HG02623 (cell line): ENCODE results near the gene KLRC3.
"Not testable (repeated sequence)": the region's sequence is repeated elsewhere in the genome, so short reads cannot be mapped to it uniquely, and the experiment has no call there.

ENCODE experiments used
- ATAC-seq: cut with Tn5 transposase; IDR thresholded peaks from one replicate; pipeline ENCODE4 v1.9.1; 2021; ENCODE audit warnings: moderate library complexity; ENCODE audit not compliant: unreplicated experiment

KLRC3 gene

DNA sequence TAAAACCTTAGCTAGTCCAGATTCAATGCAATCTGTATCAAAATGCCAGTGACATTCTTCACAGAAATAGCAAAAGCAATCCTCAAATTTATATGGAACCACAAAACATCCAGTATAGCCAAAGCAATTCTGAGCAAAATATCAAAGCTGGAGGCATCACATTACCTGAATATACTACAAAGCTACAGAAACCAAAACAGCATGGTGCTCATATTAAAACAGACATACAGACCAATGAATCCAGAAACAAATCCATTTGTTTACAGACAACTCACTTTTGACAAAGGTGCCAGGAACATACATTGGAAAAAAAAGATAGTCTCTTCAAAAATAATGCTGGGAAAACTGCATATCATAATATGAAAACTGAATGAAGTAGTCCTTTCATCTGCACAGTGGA lies 15.6 kb downstream of the KLRC3 start:
- ATAC-seq: no peak

DNA sequence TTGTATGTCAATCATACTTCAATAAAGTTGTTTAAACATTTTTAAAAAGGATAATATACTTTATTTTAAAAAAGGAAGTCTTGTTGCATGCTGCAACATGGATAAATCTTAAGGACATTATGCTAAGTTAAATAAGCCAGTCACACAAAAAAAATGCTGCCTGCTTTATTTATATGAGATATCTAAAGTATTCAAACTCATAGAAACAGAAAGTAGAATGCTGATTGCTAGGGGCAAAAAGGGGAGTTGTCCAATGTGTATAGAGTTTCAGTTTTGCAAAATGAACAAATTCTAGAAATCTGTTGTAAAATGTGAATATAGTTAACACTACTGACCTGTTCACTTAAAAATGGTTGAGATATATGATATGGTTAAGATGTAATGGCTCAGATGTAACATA lies 19.6 kb downstream of the KLRC3 start:
- ATAC-seq: no peak

DNA sequence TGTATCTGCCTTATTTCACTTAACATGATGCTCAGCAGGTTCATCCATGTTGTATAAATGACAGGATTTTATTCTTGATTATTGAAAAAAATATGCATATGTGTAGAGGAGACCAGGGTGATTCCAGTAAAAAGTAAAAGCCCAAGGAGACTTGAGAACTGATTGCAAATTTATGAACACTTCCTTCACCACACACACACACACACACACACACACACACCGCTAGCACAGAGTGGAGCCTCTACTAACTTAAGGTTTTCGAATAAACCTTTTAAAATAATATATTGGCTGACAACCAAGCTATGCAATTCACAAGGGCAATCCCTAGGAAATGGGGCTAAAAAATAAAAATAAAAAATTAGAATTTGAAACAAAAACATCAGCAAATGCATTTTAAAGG lies 22.2 kb downstream of the KLRC3 start:
- ATAC-seq: no peak

DNA sequence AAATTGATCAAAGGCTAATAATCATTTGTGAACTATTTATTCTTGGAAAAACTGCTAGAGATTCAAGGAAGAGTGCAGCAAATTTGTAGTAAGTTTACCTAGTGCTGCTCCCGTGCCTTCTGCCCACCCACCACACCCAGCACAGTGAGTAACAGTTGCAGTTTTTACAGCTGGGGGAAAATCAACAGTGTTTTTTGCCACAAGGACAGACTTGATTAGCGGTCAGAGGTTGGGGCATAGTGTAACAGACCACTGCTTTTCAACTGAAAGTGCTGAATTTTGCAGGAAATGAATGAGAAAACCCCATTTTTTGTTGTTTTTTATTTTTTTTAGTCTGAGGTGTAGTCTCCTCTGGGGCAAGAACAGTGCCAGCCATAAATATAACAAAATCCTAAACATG lies 23.1 kb downstream of the KLRC3 start:
- no peak for ATAC-seq

DNA sequence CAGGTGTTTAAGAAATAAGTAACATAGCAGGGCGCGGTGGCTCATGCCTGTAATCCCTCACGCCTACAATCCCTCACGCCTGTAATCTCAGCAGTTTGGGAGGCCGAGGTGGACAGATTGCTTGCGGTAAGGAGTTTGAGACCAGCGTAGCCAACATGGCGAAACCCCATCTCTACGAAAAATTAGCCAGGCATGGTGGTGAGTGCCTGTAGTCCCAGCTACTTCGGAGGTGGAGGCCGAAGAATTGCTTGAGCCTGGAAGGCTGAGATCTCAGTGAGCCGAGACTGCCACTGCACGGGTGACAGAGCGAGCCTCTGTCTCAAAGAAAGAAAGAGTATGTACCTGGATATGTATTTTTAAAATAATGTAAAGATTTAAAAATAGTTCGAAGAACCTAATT lies 24.2 kb downstream of the KLRC3 start:
- not testable (repeated sequence) for ATAC-seq

DNA sequence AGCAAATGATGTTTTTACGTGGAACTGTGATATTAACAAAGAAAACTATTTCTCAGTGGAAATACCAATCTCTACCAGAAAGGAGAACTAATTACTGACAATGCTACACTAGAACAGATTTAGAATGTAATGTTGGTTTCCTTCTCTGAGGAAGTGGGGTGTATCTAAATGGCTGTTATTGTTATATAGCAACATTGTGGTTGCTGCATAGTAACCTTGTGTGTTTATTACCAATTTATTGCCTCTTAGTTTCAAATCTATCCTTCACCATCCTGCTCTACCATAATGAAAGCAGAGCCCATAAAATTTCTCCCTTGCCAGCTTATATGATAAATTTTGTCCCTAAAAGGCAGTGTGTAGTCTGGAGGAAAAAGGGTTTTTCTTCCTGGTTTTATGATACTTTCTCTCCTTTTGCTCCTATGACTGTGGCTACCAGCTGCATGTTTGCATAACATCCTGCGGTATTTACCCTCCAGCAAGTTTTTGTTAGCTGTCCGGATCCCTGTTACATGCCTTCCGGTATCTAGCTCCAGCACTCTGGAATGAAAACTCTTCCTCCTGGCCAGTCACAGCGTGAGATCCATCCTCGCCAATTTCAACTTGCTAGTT lies 24.9 kb downstream of the KLRC3 start:
- ATAC-seq: peak; percentile 80

DNA sequence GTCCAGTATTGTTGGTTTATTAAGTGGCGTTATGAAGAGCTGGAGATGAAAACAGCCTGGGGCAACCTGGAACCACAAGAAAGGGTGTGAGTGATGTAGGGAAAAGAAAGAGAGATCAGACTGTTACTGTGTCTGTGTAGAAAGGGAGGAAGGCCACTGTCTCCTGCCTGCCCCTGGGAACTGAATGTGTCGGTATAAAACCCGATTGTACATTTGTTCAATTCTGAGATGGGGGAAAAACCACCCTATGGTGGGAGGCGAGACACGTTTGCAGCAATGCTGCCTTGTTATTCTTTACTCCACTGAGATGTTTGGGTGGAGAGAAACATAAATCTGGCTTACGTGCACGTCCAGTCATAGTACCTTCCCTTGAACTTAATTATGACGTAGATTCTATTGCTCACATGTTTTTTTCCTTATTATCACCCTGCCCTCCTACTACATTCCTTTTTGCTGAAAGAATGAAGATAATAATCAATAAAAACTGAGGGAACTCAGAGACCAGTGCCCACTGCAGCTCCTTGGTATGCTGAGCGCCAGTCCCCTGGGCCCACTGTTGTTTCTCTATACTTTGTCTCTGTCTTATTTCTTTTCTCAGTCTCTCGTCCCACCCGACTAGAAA lies 25.8 kb downstream of the KLRC3 start:
- not testable (repeated sequence) for ATAC-seq

DNA sequence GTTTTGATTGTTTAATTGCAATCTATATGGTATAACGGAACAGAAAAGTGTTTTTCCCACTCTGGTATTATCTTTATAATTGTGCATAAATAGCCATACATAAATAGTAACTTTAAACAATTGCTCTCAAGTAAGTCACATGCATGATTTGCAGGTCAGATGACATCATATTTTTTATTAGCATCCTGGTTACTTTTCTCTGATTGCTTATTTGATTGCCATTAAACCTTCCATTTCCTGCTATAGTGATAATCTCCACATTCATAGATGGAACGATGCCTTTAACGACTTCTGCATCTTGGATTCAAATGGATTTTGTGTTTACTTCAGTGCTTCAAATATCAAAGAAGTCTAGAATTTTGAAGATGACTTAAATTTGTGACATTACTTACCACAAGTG lies 27.1 kb downstream of the KLRC3 start:
- no peak for ATAC-seq

DNA sequence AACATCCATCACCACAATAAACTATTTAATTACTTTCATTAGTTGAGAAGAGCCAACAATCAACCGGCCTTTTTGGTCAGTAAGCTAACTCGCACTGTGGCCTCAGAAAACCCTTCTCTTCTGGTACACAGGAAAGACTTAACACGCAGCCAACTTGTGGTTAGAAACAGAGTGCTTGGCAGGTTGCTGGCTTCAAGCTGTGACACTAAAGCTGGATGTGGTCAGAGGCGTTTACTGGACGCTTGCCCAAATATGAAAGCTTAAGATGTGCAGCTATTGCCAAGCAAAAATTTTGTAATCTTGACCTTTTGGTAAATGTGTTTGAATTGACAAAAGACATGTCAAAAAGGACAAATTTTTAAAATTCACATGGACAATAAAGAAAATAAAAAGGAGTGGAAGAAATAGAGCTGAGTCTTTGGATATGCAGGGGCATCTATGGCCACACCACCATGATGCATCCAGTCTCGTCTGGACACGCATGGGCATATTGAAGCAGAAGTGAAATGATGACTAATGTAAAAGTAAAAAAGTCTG lies 27.9 kb downstream of the KLRC3 start:
- ATAC-seq: peak; percentile 57

DNA sequence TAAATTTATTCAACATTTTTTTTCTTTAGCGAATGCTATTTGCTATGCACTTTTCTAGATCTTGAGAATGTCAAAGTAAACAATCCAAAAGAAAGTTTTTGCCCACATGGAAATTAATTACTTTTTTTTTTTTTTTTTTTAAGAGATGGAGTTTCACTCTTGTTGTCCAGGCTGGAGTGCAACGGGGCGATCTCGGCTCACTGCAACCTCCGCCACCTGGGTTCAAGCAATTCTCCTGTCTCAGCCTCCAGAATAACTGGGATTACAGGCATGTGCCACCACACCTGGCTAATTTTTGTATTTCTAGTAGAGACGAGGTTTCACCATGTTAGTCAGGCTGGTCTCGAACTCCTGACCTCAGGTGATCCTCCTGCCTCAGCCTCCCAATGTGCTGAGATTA lies 29.4 kb downstream of the KLRC3 start:
- not testable (repeated sequence) for ATAC-seq

DNA sequence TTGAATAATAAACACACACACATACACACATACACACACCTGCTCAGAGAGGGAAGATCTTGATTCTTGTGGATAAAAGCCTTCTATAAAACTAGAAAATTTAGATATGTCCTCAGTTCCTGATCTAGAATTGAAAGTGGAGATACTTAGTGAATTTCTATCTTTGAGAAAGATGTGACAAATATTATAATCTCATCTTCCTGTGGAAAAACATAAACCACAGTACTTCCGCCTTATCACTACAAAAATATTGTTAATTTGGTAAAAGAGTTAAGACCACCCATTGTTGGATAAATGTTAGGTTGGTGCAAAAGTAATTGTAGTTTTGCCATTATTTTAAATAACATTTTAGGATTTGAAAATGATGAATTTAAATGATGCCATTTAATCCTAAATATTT lies 30.5 kb downstream of the KLRC3 start, which contains the start of gene KLRK1:
TSS of gene KLRK1 (minus strand) at position 138 of the 400 bp plus-strand sequence. CDS start 1,231 bp downstream, outside the sequence.
- ATAC-seq: no peak

DNA sequence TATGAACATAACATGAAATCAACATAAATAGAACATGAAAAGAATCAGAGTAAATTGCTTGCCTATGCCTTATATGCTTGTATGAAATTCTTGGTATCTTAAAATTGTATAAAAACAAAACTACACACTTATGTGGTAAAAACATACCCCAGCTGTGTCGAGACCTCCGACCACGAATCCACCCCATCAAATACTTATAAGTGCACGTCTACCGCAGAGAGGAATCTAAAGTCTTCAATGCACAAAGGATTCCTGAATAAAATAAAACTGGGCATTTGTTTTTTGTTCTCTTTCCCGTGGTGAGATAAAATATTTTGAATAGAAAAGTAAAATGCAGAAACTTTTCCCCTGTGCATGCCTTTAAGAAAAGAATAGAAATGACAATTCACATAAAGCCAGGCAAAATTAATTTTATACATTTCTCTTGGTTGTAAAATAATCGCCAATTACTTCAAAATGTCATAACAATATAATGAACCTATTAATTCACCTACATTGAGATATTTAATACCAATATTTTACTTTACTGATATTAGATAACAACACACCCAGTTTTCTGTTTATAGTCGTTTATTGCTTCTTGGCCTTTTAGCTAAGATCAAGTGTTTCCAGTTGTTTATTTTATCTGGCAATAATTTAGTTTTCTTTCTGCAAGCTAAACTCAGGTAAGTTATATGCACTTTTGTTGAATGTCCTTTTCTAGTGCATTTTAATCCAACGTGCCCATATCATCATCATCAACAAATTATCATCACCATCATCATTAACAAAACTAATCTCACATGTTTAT lies 31.6 kb downstream of the KLRC3 start:
- ATAC-seq: no peak

DNA sequence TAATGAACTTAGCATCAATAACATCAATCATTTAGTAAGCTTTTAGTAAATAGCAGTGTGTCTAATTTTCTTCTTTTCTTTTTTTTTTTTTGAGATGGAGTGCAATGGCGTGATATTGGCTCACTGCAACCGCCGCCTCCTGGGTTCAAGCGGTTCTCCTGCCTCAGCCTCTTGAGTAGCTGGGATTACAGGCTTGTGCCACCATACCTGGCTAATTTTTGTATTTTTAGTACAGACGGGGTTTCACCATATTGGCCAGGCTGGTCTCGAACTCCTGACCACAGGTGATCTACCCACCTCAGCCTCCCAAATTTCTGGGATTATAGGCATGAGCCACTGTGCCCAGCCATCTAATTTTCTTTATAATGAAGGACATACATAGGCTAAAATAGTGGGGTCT lies 32.9 kb downstream of the KLRC3 start:
- ATAC-seq: not testable (repeated sequence)

DNA sequence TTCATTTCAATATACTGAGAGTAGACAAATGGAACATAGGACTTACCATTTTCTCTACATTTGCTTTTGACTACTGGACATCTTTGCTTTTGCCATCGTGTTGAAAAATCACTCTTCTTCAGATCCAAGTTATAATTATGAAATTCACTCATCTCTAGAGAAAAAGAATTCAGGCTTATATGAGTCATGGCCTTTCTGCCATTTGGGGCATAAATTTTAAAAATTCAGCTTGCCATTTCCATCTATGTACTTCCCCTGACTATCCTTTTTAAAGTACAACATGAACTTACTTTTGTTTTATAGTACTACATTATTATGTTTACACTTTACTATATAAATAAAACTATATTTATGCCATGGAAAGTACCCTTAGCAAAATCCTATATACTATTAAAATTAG lies 33.5 kb downstream of the KLRC3 start:
- no peak for ATAC-seq

DNA sequence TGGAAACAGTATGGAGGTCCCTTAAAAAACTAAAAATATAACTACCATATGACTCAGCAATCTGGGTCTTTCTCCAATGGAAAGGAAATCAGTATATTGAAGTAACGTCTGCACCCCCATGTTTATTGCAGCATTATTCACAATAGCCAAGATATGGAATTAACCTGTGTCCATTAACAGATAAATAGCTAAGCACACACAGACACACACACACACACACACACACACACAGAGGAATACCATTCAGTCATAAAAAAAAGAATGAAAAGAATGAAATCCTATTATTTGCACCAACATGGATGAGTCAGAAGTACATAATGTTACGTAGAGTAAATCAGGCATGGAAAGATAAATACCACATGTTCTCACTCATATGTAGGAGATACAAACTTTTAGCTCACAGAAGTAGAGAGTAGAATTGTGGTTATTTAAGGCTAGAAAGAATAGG lies 35.2 kb downstream of the KLRC3 start:
- no peak for ATAC-seq

DNA sequence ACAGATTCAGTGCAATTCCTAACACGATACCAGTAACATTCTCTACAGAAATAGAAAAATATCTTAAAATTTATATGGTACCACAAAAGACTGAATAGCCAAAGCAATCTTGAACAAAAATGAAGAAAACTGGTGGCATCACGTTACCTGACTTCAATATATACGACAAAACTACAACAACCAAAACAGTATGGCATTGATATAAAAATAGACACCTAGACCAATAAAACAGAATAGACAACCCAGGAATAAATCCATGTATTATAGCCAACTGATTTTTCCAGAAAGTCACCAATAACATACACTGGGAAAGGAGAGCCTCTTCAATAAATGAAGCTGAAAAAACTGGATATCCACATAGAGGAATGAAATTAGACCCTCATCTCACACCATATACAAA lies 36.2 kb downstream of the KLRC3 start:
- ATAC-seq: no peak

DNA sequence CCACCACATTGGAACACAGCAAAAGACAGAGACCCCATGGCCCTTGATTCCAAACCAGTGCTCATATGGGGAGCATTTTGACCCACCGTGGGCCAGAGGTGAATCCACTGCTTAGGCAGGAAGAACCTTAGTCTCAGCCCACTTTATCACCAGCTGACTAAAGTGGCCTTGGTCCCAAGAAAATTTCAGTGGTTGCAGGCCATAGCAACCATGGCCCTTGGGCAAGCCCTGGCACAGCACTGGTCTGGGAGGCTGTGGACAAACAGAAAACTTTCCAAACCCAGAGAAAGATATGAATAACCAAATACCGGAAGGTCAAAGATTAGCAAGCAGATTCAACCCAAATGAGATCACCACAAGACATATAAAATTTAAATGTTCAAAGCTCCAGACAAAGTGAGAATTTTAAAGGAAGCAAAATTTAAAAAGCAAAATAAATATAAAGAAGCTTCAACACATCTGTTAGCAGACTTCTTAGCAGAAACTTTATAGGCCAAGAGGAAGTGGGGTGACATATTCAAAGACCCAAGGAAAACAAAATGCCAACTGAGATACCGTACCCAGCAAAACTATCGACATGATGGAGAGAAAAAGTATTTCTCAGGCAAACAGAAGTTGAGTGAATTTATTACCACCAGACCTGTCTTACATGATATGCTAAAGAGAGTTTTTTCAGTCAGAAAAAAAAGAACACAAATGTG lies 38.3 kb downstream of the KLRC3 start:
- no peak for ATAC-seq

DNA sequence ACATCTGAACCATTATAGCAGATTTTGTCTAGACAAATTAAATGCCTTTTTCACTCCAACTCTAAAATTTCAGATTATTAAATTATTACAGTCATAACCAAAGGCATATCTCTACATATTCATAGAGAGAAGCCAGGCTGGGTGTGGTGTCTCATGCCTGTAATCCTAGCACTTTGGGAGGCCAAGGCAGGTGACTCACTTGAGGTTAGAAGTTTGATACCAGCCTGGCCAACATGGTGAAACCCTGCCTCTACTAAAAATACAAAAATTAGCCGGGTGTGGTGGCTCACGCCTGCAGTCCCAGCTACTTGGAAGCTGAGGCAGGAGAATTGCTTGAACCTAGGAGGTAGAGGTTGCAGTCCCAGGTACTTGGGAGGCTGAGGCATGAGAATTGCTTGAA lies 41.7 kb downstream of the KLRC3 start:
- ATAC-seq: not testable (repeated sequence)

DNA sequence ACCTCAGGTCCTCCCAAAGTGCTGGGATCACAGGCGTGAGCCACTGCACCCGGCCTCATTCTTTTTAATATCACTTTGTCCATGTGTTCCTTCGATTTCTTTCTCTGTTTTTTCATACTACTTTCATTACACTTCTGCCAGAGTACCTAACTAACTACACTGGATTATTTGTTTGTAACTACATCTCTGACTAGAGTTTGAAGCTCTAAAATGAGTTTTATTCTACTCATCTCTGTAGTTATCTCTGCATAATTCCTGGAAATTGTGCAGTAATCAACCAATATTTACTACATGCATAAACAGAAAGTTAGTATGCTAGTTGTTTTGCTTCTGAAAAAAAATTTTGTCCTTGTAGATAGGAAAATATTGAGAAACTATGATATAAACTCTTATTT lies 45.8 kb downstream of the KLRC3 start:
- no peak for ATAC-seq

DNA sequence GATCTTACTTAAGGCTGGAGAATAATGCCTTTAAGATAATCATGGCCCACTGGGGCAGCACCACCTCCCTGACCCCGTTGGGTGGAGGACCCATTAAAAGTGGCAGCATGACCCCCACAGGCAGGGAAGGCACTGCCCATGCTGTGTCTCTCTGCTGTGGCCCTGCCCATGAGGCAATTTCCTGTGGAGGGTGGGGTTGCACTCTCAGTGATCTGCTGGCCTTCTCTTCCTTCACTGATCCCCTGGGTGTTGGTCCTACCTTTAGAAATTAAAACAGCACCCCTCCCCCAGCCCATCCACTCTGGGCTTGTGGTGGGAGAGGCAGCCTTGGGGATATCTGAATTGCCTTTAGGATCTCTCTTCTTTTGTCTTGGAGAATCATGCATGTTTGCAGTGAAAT lies 47.8 kb downstream of the KLRC3 start:
- ATAC-seq: no peak

DNA sequence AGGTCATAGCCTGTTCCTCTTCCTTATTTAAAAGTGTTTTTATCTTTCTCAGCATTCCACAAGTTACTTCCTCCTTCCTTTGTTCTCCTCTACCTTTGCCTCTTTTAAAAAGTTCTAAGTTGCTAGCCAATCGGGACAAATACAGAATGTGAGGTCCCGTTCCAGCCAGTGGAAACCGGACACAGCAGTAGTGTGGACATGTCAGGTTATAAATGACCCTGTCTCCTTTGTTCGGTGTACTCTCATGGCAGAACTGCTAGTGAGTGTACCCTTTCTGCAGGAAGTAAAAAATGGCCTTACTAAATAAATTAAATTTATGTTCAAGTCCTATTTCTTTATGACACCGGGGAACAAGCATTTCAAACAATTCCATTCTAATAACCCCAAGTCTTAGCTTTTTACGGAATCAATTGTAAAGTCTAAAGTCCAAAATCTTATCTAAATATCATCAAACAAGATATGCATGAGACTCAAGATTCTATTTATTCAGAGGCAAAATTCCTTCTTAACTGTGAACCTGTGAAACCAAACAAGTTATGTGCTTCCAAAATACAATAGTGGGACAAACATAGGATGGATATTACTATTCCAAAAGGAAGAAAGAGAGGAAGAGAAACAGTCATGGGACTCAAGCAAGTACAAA lies 48.4 kb downstream of the KLRC3 start:
- not testable (repeated sequence) for ATAC-seq
